Heart left ventricle (tissue), 16 donors: Measurements from ENCODE around the gene PLA2G6. TPM values are rescaled to one million over a fixed set of nuclear protein-coding genes. Genes with fewer than 3 reads are reported as not detected.

Experiments
- ATAC-seq, 4 donors: fragments of 200-7000 bp; cut with Tn5 transposase; one replicate each; pipeline ENCODE4 v1.9.1; 2020 to 2022; ENCODE audit warnings: moderate library complexity in 4 of 4, mild to moderate bottlenecking in 3 of 4, moderate number of reproducible peaks in 1 of 4
- DNase-seq, 5 donors: peaks; one replicate each; pipeline ENCODE4 v3.0.0-alpha.2; 2020
- H3K27ac ChIP-seq, 12 donors: fragments of 200-600 bp; sonication (generic) in 4 of 12; one replicate each; pipeline versions ENCODE4 v1.5.0 to v1.8.0; 2016 to 2022; ENCODE audit warnings: mild to moderate bottlenecking in 2 of 12
- H3K27me3 ChIP-seq, 9 donors: fragments of 200-600 bp; sonication (generic) in 2 of 9; one replicate each; pipeline versions ENCODE4 v1.5.1 to v1.8.0; 2016 to 2022; ENCODE audit warnings: mild to moderate bottlenecking in 3 of 9
- H3K36me3 ChIP-seq, 9 donors: fragments of 200-600 bp; sonication (generic) in 2 of 9; one replicate each; pipeline versions ENCODE4 v1.5.0 to v1.8.0; 2018 to 2022; ENCODE audit warnings: mild to moderate bottlenecking in 2 of 9
- H3K4me1 ChIP-seq, 12 donors: fragments of 200-600 bp; sonication (generic) in 4 of 12; one replicate each; pipeline versions ENCODE4 v1.5.0 to v1.8.0; 2016 to 2022; ENCODE audit warnings: mild to moderate bottlenecking in 3 of 12
- H3K4me3 ChIP-seq, 12 donors: fragments of 200-600 bp; sonication (generic) in 4 of 12; one replicate each; pipeline versions ENCODE4 v1.5.0 to v1.8.0; 2017 to 2022; ENCODE audit warnings: mild to moderate bottlenecking in 9 of 12, moderate library complexity in 4 of 12
- H3K9me3 ChIP-seq, 12 donors: fragments of 200-600 bp; sonication (generic) in 4 of 12; one replicate each; pipeline versions ENCODE4 v1.5.0 to v1.8.0; 2016 to 2022; ENCODE audit warnings: mild to moderate bottlenecking in 1 of 12
- POLR2A ChIP-seq, 2 donors: fragments of 450-650 bp; IDR thresholded peaks; one replicate each; pipeline ENCODE4 v1.6.1; 2017; ENCODE audit warnings: antibody characterized with exemption in 2 of 2, mild to moderate bottlenecking in 2 of 2, moderate library complexity in 2 of 2
- WGBS, 4 donors: extraction: QIAGEN DNeasy Blood & Tissue Kit in 2 of 4; methylation state at CpG; one replicate each; pipeline versions ENCODE4 v1.1.5 to v1.1.7; 2013 to 2018; 5-methylcytosine and 5-hydroxymethylcytosine counted together
- intact Hi-C, 10 donors: fragments of 100-400 bp; cut with DNase I; formaldehyde crosslinking; loops; one replicate each; pipeline versions ENCODE4 v1.11.1 to v1.14.2; 2022
- polyA plus RNA-seq, 2 donors: library from polyadenylated mRNA; stranded (reverse); fragments of 200-250 nt; gene quantifications; one replicate each; pipeline ENCODE4 v1.2.3, GENCODE V29; 2013
- total RNA-seq, 9 donors: library from RNA; depleted of rRNA in 2 of 9; stranded (reverse); fragments of >200 nt in 2 of 9; fragmentation: NEBNext Ultra II Directional in 3 of 9; extraction: Animal tissue kit (Norgen Biotek cat#: 25700) in 3 of 9; gene quantifications; one replicate each; pipeline versions ENCODE4 v1.1.0 to v1.2.4, GENCODE V29; 2016 to 2023
- TF ChIP-seq, protein P1 (sequence below), 12 donors: fragments of 200-600 bp; sonication (generic) in 4 of 12; IDR thresholded peaks; one replicate each; pipeline versions ENCODE4 v1.5.0 to v1.8.0; 2018 to 2022; ENCODE audit warnings: antibody characterized with exemption in 12 of 12, mild to moderate bottlenecking in 5 of 12
- donor health status: ischemic (EF 13 %, LVEDD 7.1; RV severe dilation, severe dysfunction).
- donor health status: healthy with polysubstance abuse.
- donor health status: DM: no; HTN: yes; CAD: no.
- donor health status: DM: no; HTN: no; CAD: no.
- donor health status: ischemic (EF 25% LVEDD 6.9; RV normal size, moderate dysfunction).
- donor health status: ischemic (EF 25% LVEDD 5.7; RV mildly dilated, moderate dysfunction).
- donor health status: healthy.
- donor health status: DM: yes; HTN: yes; CAD: no.
- donor health status: ischemic (EF 35%, LVEDD 5.7; RV mildly dilated, moderate dysfunction).
- donor health status: nonischemic (EF 11% LVEDD 7.7; RV severe dilation, severe dysfunction).
- donor health status: DM: yes; HTN: yes; CAD: no.
- donor health status: PGD.
- donor health status: ischemic (EF 29% LVEDD 5.4; RV normal size, mild dysfunction).
- donor health status: nonischemic (EF 23%, LVEDD 6.1; RV moderate dilation, normal function).

PLA2G6 gene
- total and polyA plus RNA-seq, 11 donors: 4.9 to 17.9 (median 11.0) TPM

- Histone ChIP-seq H3K36me3 (peaks cover 0 to 10% (median 0%) of the 10 kb centered on the region in 9 donors), H3K27me3 (no peaks in the 10 kb centered on the region), H3K9me3 (no peaks in the 10 kb centered on the region), H3K4me1 (peaks cover 0 to 8% (median 2%) of the 10 kb centered on the region in 12 donors), H3K27ac (no peak overlapping the region), H3K4me3 (no peak overlapping the region)
- intact Hi-C loops: loop anchor here in 6 of 10 donors (5.0 to 10.0 kb wide), 6 partner anchors 55 to 243 kb away; partner anchors contain the start of genes MAFF (in 2 of the 6) and PICK1 (in 1 of the 6)
- no peak for ATAC-seq
- DNase-seq: peak in 1 of 5 donors; percentile 44
- WGBS, 4 donors: 91 to 100% (median 93%) methylated on average over 7 to 22 of the region's 22 CpGs
- TF ChIP-seq, protein P1, sequence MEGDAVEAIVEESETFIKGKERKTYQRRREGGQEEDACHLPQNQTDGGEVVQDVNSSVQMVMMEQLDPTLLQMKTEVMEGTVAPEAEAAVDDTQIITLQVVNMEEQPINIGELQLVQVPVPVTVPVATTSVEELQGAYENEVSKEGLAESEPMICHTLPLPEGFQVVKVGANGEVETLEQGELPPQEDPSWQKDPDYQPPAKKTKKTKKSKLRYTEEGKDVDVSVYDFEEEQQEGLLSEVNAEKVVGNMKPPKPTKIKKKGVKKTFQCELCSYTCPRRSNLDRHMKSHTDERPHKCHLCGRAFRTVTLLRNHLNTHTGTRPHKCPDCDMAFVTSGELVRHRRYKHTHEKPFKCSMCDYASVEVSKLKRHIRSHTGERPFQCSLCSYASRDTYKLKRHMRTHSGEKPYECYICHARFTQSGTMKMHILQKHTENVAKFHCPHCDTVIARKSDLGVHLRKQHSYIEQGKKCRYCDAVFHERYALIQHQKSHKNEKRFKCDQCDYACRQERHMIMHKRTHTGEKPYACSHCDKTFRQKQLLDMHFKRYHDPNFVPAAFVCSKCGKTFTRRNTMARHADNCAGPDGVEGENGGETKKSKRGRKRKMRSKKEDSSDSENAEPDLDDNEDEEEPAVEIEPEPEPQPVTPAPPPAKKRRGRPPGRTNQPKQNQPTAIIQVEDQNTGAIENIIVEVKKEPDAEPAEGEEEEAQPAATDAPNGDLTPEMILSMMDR (IDR thresholded peaks at IDR 0.05): no peak
- TF ChIP-seq POLR2A (IDR thresholded peaks at IDR 0.05): no peak
Measured at GRCh38 chr22:38109371-38110001, 72.1 kb downstream of the PLA2G6 start.

DNA sequence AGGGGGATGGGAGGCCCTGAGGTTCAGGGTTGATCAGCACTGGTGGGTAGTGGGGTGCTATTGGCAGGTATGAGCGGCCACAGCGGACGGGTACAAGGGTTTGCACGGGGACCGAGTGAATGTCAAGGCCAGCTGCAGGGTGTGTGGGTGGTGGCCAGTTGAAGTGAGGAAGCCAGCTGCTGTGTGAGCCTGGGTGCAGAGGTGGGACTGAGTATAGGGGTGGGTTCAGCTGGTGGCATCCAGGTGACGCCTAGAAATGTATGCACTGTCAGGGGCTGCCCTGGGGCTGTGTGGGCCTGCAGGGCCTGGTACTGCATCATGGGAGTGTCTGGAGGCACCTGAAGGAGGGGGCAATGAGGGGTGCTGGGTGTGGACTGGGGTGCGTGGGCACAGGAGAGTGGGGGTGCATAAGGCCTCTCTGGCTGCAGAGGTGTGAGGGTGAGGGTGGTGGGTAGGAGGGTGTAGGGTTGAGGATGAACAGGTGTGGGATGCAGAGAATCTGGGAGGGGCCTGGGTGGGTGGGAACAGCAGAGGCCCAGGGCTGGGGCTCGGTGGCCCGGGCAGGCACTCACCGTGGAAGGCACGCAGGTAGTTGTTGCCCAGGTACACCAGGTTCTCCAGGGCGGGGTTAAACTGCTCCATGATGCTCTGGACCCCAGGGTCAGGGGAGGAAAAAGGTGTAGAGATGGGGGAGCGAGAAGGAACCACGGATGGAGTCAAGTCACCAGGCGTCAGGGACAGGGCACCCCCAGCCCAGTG is 72.9 kb downstream of the PLA2G6 start:
- DNase-seq: peak in 2 of 5 donors; percentile 19 to 41
- WGBS, 4 donors: 93 to 95% (median 95%) methylated on average over 15 of the region's 15 CpGs
- no peaks in the 10 kb centered on the region for H3K27me3 ChIP-seq
- ATAC-seq: no peak
- peaks cover 0 to 10% (median 0%) of the 10 kb centered on the region in 9 donors for H3K36me3 ChIP-seq
- no peak overlapping the region for H3K4me3 ChIP-seq
- H3K9me3 ChIP-seq: no peaks in the 10 kb centered on the region
- no peak overlapping the region for H3K27ac ChIP-seq
- intact Hi-C loops: loop anchor here in 1 of 10 donors (10.0 kb wide), 1 partner anchor 54 kb away; the partner anchor contains the start of gene PICK1
- H3K4me1 ChIP-seq: peaks cover 0 to 4% (median 0%) of the 10 kb centered on the region in 12 donors
- TF ChIP-seq, protein P1 (IDR thresholded peaks at IDR 0.05): no peak
- TF ChIP-seq POLR2A (IDR thresholded peaks at IDR 0.05): no peak

- Histone ChIP-seq H3K4me1 (peaks cover 0 to 4% (median 0%) of the 10 kb centered on the region in 12 donors), H3K27ac (no peak overlapping the region), H3K9me3 (no peaks in the 10 kb centered on the region), H3K27me3 (no peaks in the 10 kb centered on the region), H3K4me3 (no peak overlapping the region), H3K36me3 (peaks cover 0 to 10% (median 0%) of the 10 kb centered on the region in 9 donors)
- ATAC-seq: peak in 2 of 4 donors; percentile 21 to 40
- WGBS, 4 donors: 72 to 85% (median 80%) methylated on average over 11 to 17 of the region's 17 CpGs
- TF ChIP-seq POLR2A (IDR thresholded peaks at IDR 0.05): no peak
- TF ChIP-seq, protein P1 (IDR thresholded peaks at IDR 0.05): no peak
- DNase-seq: peak in 2 of 5 donors; percentile 27 to 44
- intact Hi-C loops: loop anchor here in 1 of 10 donors (10.0 kb wide), 1 partner anchor 53 kb away; the partner anchor contains the start of gene PICK1
Measured at GRCh38 chr22:38107692-38108515, 73.7 kb downstream of the PLA2G6 start.
